Stimulated activated CD4-positive, alpha-beta T cell treated with anti-CD3 and anti-CD28 coated beads, TNF-alpha, amount 100 ng/mL, for 24 hours (primary cell): ENCODE results near the gene CCNJL.

Experiments used
- DNase-seq, 3 experiments: peaks; one replicate each; pipeline ENCODE4 v3.0.0-alpha.2; 2020; ENCODE audit warnings: low read depth in 3 of 3

Gene CCNJL

DNA sequence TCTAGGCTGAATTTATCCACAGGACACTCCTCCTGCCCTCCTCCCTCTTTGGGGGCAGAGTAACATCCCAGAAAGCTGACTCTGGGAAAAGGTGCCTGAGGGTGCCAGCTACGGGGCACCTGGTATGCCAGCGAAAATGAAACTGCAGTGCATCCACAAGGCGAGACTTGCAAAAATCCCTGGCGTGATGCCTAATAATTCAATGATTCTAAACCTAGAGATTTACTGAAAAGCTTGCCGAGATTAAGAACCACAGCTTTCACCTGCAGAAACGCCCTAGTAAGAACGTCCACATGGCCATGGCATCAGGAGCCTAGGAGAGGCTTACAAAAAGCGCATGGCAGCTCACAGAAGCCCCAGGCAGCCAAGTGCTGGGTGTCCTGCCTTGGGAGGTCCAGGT, 20.9 kb downstream of the CCNJL start:
- DNase-seq, result no peak

DNA sequence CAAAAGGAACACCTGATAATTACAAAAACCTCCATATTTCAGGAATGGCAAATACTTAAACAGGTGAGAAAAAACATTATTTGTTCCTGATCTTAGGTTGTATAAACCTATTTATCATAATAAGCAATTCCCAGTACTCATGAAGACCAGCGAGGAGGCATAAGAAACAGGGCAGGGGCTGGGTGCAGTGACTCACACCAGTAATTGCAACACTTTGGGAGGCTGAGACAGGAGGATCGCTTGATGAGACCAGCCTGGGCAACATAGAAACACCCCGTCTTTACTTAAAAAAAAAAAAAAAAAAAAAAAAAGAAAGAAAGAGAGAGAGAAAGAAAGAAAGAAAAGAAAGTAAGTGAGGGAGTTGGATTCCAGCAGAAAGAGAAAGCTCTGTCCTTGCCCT, 21.6 kb downstream of the CCNJL start:
- no peak for DNase-seq

DNA sequence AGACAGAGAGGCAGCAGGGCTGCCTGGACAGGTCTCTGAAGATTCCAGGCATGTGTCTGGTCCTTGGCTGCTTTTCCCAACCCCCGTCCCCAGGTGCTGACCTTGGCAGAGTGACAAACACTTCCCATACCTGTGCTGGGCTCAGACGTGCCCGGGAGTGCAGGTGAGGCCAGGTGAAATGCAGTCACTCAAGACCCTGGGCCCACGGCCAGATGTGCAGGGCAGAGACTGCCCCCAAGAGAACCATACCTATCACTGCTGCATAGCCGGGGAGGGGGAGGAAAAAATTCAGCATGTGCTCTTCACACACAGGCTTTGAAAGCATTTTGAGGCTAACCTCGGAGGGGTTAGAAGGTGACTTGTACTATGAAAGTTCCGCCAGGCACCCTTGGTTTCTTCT, 22.6 kb downstream of the CCNJL start:
- no peak for DNase-seq

GRCh38 chr5:160289356-160289651, 23.1 kb downstream of the CCNJL start:
- no peak for DNase-seq

DNA sequence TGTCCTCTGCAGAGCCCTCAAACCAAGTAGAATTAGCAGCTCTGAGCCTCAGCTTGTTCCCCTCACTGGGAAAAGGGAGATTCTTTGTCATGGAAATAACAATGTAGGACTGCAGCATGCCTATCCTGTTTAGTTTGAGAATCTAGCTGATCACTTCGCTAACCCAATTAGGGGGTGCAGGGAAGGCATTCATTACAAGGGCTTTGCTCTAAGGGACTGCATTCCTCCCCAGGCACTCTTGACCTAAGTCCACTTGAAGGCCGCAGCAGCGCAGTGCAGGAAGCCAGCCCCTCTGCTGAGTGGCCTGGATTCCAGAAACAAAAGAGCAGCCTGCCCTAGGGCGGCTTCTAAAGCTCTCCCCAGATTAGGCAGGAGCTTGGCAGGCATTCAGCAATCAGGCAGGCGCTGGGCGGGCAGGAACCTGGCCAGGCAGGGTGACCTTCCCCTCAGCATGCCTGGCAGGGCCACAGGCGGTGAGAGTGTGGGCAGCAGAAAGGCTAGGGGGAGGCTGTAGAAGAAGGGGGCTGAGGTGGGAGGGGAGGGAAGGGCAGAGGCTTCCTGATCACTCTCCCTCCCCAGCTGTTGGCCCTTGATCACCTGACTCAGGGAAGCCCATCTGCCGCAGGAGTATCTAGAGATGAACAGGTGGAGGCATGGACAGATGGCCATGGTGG, 24.8 kb downstream of the CCNJL start:
- no peak for DNase-seq

GRCh38 chr5:160286947-160287346, 25.4 kb downstream of the CCNJL start:
- DNase-seq, result no peak

GRCh38 chr5:160285316-160285715, 27.0 kb downstream of the CCNJL start:
- no peak for DNase-seq

DNA sequence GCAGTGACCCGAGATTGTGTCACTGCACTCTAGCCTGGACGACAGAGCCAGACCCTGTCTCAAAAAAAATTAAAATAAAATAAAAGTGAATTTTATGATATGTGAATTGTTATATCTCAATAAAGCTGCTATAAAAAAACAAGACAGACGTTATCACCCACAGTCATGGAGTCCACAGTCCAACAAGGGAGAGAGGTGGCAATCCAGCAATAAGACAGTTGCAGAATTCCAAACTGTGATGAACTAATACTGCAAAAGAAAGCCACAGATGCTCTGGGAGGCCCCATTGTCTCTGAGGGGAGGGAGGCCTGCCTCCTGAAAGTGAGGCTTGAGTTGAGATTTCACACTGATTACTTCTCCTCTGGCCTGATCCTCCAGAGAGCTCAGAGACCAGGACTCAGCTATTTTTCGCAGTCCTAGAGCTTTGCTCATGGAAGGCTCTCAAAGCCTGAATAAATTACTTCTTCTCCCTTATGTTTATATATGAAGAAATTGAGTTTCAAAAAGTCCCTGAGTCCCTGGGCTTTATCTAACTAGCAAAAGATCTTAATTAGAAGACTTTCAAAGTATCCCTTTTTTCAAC, 28.0 kb downstream of the CCNJL start:
- DNase-seq, result no peak

DNA sequence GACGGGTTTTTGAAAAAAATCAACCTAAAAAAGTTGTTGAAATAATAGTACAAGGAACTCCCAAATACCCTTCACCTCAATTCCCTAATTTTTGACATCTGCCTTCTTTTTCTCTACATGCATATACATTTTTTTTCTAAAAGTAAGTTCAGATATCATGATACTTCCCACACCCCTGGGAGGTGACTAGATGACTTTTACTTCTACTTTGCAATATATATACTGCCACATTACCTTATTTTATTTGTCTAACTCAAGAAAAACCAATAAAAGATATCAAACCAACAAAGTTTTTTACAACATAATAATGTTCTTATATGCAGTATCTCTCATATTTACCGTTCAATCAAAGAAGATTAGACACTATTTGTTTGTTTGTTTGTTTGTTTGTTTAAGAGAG, 31.1 kb downstream of the CCNJL start:
- no peak for DNase-seq

GRCh38 chr5:160280384-160281095, 31.8 kb downstream of the CCNJL start:
- DNase-seq, result no peak

- DNase-seq, result no peak
These were observed 34.0 kb downstream of the CCNJL start for GRCh38 chr5:160278343-160278742.

- no peak for DNase-seq
These were observed 37.9 kb downstream of the CCNJL start for GRCh38 chr5:160274483-160274931.

DNA sequence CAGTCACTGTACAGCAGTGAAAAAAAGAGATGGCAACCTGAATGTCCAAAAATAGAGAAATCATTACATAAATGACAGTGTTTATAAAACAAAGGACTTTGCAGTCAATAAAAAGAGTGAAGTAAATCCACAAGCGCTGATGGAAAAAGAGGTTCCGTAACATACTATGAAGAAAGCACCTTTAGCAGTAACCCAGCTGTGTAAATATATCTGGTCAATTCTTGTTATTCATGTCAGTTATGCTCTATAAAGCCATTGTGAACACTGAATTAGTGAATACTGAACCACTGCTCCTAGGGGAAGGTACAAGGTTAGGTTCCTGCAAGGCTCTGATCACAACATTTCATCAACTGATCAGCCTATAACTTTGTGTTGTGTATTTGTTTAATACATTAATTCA, 39.5 kb downstream of the CCNJL start:
- no peak for DNase-seq

GRCh38 chr5:160272264-160272663, 40.1 kb downstream of the CCNJL start:
- DNase-seq, result no peak

DNA sequence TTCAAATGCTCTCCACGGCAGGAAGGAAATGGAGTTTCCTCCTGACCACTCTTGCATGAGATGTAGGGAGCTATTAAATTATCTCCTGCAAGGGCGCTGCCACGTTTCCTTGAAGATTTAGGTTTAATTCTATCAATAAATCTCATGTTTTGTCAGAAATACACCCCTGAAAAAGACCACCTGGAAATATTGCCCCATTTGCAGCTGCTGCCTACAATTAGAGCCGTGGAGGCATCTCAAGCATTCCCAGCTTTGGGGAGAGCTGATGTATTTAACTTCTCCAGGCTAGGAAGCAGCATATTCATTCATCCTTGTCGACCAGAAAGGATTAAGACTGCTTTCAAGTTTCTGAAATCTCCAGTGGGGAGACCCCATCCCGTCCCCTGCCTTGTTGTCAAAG, 40.5 kb downstream of the CCNJL start:
- DNase-seq, result no peak

GRCh38 chr5:160271396-160271795, 41.0 kb downstream of the CCNJL start:
- no peak for DNase-seq

- DNase-seq, result no peak
These were observed 41.7 kb downstream of the CCNJL start for GRCh38 chr5:160270704-160271103.

GRCh38 chr5:160269017-160269416, 43.3 kb downstream of the CCNJL start:
- DNase-seq, result no peak

- no peak for DNase-seq
These were observed 44.2 kb downstream of the CCNJL start for GRCh38 chr5:160268121-160268520.

- no peak for DNase-seq
These were observed 45.5 kb downstream of the CCNJL start for GRCh38 chr5:160266752-160267345.

GRCh38 chr5:160266044-160266443, 46.3 kb downstream of the CCNJL start:
- DNase-seq, result no peak

GRCh38 chr5:160263326-160263855, 49.0 kb downstream of the CCNJL start:
- no peak for DNase-seq
